ENCODE results near the gene ZNF175.
"Not testable (repeated sequence)": the region's sequence is repeated elsewhere in the genome, so short reads cannot be mapped to it uniquely, and the experiment has no call there.

Gene ZNF175

GRCh38 chr19:51614789-51615188 lies 43.7 kb downstream of the ZNF175 start:
- no peak for TF ChIP-seq ZNF274 (IDR thresholded peaks at IDR 0.05; ENCODE audit: low read depth, low read length)
- H3K4me3 ChIP-seq (ENCODE audit: low read length), result no peak overlapping the region

DNA sequence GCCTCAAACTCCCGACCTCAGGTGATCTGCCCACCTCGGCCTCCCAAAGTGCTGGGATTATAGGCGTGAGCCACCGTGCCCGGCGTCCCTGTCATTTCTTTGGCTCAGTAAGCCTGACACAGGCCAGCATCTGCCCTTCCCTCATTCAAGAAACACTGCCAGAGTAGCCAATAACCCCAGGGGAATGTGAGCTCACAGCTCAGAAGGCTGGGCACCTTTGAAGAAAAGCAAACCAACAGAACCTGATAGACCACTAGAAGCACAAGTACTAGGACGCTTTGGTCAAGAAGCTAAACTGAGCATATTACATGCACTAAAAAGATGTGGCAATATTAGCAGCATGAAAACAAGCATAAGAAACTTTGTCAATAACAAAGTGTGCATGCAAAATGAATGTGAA lies 44.9 kb downstream of the ZNF175 start:
- no peak overlapping the region for H3K4me3 ChIP-seq (ENCODE audit: low read length)
- TF ChIP-seq ZNF274 (IDR thresholded peaks at IDR 0.05; ENCODE audit: low read depth, low read length), result no peak

GRCh38 chr19:51621178-51621577 lies 50.1 kb downstream of the ZNF175 start:
- no peak for TF ChIP-seq ZNF274 (IDR thresholded peaks at IDR 0.05; ENCODE audit: low read depth, low read length)

DNA sequence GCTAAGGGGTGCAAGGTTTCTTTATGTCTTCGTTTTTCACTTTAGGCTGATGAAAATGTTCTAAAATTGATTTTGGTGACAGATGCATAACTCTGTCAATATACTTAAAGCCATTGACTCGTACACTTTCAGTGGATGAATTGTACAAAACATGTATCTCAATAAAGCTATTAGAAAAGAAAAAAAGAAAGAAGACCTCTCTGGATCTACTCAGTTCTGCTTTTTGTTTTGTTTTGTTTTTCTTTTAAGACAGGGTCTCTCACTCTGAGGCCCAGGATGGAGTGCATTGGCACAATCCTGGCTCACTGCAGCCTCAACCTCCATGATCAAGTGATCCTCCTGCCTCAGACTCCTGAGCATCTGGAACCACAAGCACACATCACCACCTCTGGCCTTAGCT lies 55.6 kb downstream of the ZNF175 start:
- no peak overlapping the region for H3K4me3 ChIP-seq (ENCODE audit: low read length)
- no peak for TF ChIP-seq ZNF274 (IDR thresholded peaks at IDR 0.05; ENCODE audit: low read depth, low read length)

More at GRCh38 chr19:51621178-51621577, 50.1 kb downstream of the ZNF175 start:
- H3K4me3 ChIP-seq (ENCODE audit: low read length), result no peak overlapping the region

- no peak for TF ChIP-seq ZNF274 (IDR thresholded peaks at IDR 0.05; ENCODE audit: low read depth, low read length)
- no peak overlapping the region for H3K4me3 ChIP-seq (ENCODE audit: low read length)
Observed at GRCh38 chr19:51627491-51628138, 56.5 kb downstream of the ZNF175 start.

- no peak for TF ChIP-seq ZNF274 (IDR thresholded peaks at IDR 0.05; ENCODE audit: low read depth, low read length)
- no peak overlapping the region for H3K4me3 ChIP-seq (ENCODE audit: low read length)
Observed at GRCh38 chr19:51628153-51628939, 57.3 kb downstream of the ZNF175 start.

DNA sequence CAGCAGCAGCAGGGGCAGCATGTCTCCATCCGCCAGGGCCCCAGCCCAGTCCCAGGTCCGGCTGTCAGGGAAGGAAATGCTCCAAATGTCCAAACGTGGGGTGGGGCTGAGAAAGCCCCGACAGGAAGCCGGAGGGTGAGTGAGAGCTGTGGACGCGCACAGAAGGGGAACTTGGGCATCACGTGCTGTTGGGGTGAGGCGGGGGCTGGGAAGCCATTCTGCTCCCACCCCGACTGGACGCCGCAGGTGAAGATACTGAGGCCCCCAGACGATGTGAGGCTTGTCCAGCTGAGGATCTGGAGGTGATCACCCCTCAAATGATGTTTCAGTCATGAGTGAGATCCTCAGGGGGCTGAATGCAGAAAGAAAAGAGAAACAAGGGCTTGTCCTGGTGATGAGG lies 59.2 kb downstream of the ZNF175 start, which contains the start of gene SIGLEC5:
Gene SIGLEC5, minus strand, starts transcription at position 87 of the 400 bp plus-strand sequence. Its CDS starts 66 bp downstream, at position 21.
- H3K4me3 ChIP-seq (ENCODE audit: low read length), result not testable (repeated sequence)

- no peak for TF ChIP-seq ZNF274 (IDR thresholded peaks at IDR 0.05; ENCODE audit: low read depth, low read length)
- no peak overlapping the region for H3K4me3 ChIP-seq (ENCODE audit: low read length)
Observed at GRCh38 chr19:51632126-51632525, 61.0 kb downstream of the ZNF175 start.

GRCh38 chr19:51637362-51637978 lies 66.4 kb downstream of the ZNF175 start:
- TF ChIP-seq ZNF274 (IDR thresholded peaks at IDR 0.05; ENCODE audit: low read depth, low read length), result no peak
- no peak overlapping the region for H3K4me3 ChIP-seq (ENCODE audit: low read length)

DNA sequence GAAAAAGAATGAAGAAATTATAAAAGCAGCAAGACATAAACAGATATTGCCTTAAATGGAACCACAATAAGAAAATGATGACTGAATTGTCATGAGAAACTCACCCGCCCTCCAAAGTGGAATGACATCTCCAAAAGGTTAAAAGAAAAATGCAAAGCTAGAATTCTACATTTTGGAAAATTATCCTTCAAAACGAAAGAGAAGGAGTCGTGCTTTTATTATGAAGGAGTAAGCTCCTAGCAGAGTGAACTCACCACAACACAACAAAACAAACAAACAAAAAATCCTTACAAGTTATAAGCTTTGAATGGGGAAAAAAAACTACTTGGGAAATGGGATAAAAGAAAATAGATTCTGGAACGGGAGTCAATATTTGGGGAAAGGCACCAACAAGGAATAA lies 68.8 kb downstream of the ZNF175 start:
- no peak overlapping the region for H3K4me3 ChIP-seq (ENCODE audit: low read length)
- no peak for TF ChIP-seq ZNF274 (IDR thresholded peaks at IDR 0.05; ENCODE audit: low read depth, low read length)

GRCh38 chr19:51640386-51640785 lies 69.3 kb downstream of the ZNF175 start:
- TF ChIP-seq ZNF274 (IDR thresholded peaks at IDR 0.05; ENCODE audit: low read depth, low read length), result no peak

GRCh38 chr19:51641648-51642047 lies 70.6 kb downstream of the ZNF175 start:
- TF ChIP-seq ZNF274 (IDR thresholded peaks at IDR 0.05; ENCODE audit: low read depth, low read length), result no peak
- H3K4me3 ChIP-seq (ENCODE audit: low read length), result no peak overlapping the region

More at GRCh38 chr19:51640386-51640785, 69.3 kb downstream of the ZNF175 start:
- H3K4me3 ChIP-seq (ENCODE audit: low read length), result no peak overlapping the region

Data from GM08714 (cell line).